Body of pancreas (tissue), 4 donors: ENCODE measurements around the gene KRTAP10-4.
"Not testable (repeated sequence)": the region's sequence is repeated elsewhere in the genome, so short reads cannot be mapped to it uniquely, and the experiment has no call there.

ENCODE experiments used
- CTCF ChIP-seq, 7 experiments: fragments of 450-650 bp in 4 of 7; fragments of 200-600 bp in 3 of 7; sonication (generic) in 3 of 7; IDR thresholded peaks; one replicate each; pipeline ENCODE4 v1.5.1; 2016 to 2019; ENCODE audit warnings: antibody characterized with exemption in 7 of 7
- POLR2A ChIP-seq, 3 donors: fragments of 450-650 bp; IDR thresholded peaks; one replicate each; pipeline ENCODE4 v1.6.1; 2016; ENCODE audit warnings: antibody characterized with exemption in 3 of 3, mild to moderate bottlenecking in 2 of 3

GRCh38 chr21:44580231-44580821 lies 6.8 kb downstream of the KRTAP10-4 start, which contains the start of gene KRTAP10-5:
- TF ChIP-seq CTCF, POLR2A (IDR thresholded peaks at IDR 0.05): not testable (repeated sequence)
